ENCODE results near the gene LYPD6B.
A peak's percentile ranks its signal among the peaks of the same experiment; 100 is the strongest.

The LYPD6B gene

GRCh38 chr2:149129433-149129832, 90.9 kb downstream of the LYPD6B start:
- DNase-seq: no peak

- DNase-seq: no peak
These were observed 93.8 kb downstream of the LYPD6B start for GRCh38 chr2:149132339-149132738.

DNA sequence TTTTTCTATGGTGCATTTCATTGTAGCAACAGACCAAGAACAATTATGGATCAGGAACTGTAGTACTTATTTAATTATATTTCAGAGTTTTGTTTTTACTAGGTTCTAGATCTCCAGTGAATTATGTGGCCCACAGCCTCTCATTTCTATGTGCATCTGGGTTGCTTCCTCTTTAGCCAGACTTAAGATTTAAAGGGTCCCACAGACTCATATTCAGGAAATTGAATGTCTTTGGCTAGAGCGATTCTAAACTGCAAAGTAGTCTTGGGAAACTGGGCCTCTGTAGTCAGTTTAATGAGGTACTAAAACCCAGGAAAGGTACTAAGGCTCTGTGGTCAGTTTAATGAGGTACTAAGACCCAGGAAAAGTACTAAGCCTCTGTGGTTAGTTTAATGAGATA, 94.4 kb downstream of the LYPD6B start:
- DNase-seq: no peak

- DNase-seq: no peak
These were observed 95.9 kb downstream of the LYPD6B start for GRCh38 chr2:149134335-149134923.

- DNase-seq: no peak
These were observed 97.6 kb downstream of the LYPD6B start for GRCh38 chr2:149136111-149136510.

DNA sequence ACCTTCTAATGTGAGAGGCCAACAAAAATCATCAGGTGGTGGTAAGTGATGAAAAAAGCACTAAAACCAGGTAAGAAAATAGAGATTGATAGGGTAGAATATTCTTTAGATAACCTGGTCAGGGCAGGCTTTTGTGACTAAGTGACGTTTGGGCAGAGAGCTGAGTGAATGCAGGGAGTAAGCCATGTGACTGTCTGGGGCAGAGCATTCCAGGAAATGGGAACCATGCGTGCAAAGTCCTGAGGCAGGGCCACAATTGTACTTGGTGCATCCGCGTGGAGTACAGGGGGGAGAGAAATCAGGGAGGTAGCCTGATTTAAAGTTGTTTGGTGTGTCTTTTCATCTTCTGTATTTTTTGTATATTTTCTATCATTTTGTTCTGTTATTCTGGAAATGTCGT, 102.5 kb downstream of the LYPD6B start:
- no peak for DNase-seq

GRCh38 chr2:149143734-149144133, 105.2 kb downstream of the LYPD6B start:
- no peak for DNase-seq

- DNase-seq: no peak
These were observed 107.1 kb downstream of the LYPD6B start for GRCh38 chr2:149145314-149146295.

DNA sequence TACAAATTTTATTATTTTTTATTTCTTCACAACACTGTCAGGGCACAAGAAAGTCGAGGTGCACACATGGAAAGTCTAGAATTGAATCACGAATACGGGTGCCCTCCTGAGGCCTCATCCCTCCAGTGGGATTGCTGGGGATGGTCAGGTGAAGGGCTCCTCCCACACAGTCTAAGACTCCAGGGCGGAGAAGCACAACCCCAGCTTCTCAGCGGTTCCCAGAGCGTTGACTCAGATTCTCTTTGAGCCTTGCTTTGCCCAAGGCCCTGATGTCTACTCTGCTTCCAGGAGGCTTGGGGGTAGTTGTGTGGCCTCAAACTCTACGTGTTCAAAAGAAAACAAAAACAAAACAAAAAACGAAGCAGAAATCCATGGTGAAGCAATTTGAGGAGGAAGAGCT, 108.4 kb downstream of the LYPD6B start:
- no peak for DNase-seq

DNA sequence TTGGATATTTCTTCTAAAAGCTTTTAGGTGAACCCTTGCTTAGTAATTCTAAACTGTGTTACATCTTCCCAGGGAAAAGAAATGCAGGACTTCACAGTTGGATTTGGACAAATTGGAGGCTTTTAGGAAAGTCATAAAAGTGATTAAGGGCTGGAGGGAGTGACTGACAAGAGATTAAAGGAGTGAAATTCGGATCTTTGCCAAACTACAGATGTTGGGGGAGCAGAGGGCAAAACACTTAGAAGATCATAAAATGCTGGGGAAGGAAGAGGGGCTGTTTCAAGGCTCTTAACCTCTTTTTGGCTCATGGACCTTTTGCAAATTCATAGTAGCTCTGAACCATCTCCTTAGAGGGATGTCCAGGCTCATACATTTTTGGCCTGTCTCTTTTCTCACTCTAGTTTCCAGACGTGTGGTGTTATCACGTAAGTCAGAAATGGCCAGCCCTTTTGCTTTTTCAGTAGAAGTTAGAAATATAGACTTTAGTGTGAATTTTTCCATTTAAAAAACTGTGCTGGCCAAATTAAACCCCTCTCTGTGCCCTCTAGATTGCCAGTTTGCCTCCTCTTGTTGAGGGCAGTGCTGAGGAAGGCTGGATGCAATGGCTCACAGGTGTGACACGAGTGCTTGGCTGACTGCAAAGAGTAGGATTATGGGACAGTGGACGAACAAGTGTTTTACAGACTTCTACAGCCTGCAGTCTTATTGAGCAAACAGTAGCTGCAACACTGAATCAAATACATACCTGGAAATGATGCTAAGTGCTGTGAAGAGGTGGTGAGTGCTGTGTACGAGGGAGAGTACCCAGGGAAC, 109.9 kb downstream of the LYPD6B start:
- DNase-seq: no peak

- DNase-seq: no peak
These were observed 110.5 kb downstream of the LYPD6B start for GRCh38 chr2:149149007-149149297.

- no peak for DNase-seq
These were observed 114.0 kb downstream of the LYPD6B start for GRCh38 chr2:149152469-149152953.

DNA sequence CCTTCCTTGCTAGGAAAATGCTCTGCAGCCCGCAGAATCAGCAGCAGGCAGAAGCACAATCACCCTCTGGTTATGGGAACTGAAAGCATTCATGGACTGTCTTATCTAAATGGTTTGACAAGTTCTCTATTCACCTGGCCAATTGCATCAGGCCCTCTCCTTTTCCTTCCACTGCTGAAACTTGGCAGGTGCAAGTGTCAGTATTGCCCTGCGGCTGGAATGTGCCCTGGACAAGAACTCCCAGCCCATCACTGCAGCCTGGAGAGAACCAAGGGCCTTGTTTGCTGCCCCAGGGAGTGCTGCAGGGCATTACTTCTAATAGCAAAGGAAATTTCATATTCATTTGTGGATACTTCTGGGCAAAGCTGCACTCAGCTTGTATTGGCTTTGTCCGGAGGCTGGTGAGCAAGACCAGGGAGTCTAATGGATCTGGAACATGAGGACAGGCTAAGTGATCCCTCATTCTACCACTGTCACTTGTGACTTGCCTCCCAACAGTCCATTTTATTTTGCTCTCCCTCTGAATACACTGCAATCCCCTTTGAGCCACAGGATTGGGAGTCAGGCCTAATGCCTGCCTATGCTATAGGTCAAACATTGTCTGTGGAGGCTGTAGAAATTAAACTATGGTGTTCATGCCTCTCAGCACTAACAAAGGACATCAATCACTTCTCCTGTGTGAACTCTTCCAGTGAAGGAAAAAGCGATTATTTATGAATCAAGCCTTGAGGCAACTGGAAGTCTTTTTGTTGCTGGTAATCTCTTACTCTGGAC, 116.9 kb downstream of the LYPD6B start:
- DNase-seq: no peak

DNA sequence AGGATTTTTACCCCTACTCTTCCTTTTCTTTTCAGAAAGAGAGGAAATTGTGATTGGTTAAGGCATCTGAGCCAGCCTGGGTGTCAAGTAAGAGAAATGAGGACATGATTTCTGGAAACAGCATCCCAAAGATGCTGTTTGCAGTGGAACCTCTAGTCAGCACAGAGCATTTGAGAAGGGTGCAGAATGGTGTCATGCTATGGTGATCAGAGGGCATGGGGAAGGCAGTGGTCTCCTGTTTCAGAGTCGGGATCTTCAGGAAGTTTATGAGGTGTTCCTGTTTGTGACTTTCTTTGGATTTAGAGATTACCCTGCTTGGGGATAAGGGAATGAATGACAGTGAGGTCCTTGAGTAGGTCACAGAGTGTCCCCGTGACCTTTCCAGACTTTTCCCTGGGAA, 117.5 kb downstream of the LYPD6B start:
- no peak for DNase-seq

GRCh38 chr2:149156971-149157740, 118.7 kb downstream of the LYPD6B start:
- no peak for DNase-seq

GRCh38 chr2:149158957-149159356, 120.5 kb downstream of the LYPD6B start:
- DNase-seq: no peak

DNA sequence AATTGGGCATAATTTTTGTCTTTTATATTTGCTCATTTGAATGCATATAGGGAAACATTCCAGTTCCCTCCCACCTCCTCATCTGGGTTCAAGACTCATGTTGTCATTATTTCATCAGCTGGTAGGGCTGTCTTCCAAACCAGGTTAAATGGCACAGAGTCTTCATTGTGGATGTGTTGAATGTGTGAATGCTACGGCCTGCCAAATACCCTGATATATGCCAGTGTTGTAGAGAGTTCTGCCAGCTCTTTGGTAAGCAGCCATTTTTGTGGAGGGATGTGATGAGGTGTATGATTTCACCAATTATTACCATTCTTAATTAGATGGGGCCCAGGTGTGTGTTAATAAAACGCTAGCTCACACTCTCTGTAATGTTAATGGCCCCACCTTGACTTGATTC, 121.7 kb downstream of the LYPD6B start:
- DNase-seq: no peak

- peak; percentile 20 to 32 for DNase-seq
These were observed 122.3 kb downstream of the LYPD6B start for GRCh38 chr2:149160701-149161217.

- no peak for DNase-seq
These were observed 123.2 kb downstream of the LYPD6B start for GRCh38 chr2:149161481-149162225.

- DNase-seq: no peak
These were observed 125.8 kb downstream of the LYPD6B start for GRCh38 chr2:149164296-149164695.

- no peak for DNase-seq
These were observed 126.3 kb downstream of the LYPD6B start for GRCh38 chr2:149164827-149165226.
